Upper lobe of right lung (tissue), 1 donor: ENCODE data around the gene PLEKHG1. TPM values are rescaled to one million over a fixed set of nuclear protein-coding genes. Genes with fewer than 3 reads are reported as not detected.
A peak's percentile ranks its signal among the peaks of the same experiment; 100 is the strongest.

ENCODE experiments used
- ATAC-seq: fragments of 200-7000 bp; cut with Tn5 transposase; one replicate; pipeline ENCODE4 v1.9.1; 2020; ENCODE audit warnings: mild to moderate bottlenecking, moderate library complexity
- DNase-seq: peaks from one replicate; pipeline ENCODE4 v3.0.0-alpha.2; 2020
- H3K27ac ChIP-seq: fragments of 200-600 bp; one replicate; pipeline ENCODE4 v1.8.0; 2022
- H3K27me3 ChIP-seq: fragments of 200-600 bp; one replicate; pipeline ENCODE4 v1.8.0; 2022; ENCODE audit warnings: mild to moderate bottlenecking
- H3K36me3 ChIP-seq: fragments of 200-600 bp; one replicate; pipeline ENCODE4 v1.8.0; 2022
- H3K4me1 ChIP-seq: fragments of 200-600 bp; one replicate; pipeline ENCODE4 v1.8.0; 2022
- H3K4me3 ChIP-seq: fragments of 200-600 bp; one replicate; pipeline ENCODE4 v1.8.0; 2022; ENCODE audit warnings: mild to moderate bottlenecking
- H3K9me3 ChIP-seq: fragments of 200-600 bp; one replicate; pipeline ENCODE4 v1.8.0; 2022
- CTCF ChIP-seq: fragments of 200-600 bp; IDR thresholded peaks from one replicate; pipeline ENCODE4 v1.8.0; 2022; ENCODE audit warnings: antibody characterized with exemption
- intact Hi-C: fragments of 100-400 bp; cut with DNase I; formaldehyde crosslinking; loops from one replicate; pipeline ENCODE4 v1.11.0; 2022
- total RNA-seq: library from RNA; stranded (reverse); fragmentation: NEBNext Ultra II Directional; extraction: Animal tissue kit (Norgen Biotek cat#: 25700); gene quantifications from one replicate; pipeline ENCODE4 v1.2.1, GENCODE V29; 2021
- donor health status: DM: no; HTN: yes; CAD: no; lungs with severe emphysema.

PLEKHG1 gene
- total RNA-seq, 1 donor from 2014 or later = 34.6 TPM

DNA sequence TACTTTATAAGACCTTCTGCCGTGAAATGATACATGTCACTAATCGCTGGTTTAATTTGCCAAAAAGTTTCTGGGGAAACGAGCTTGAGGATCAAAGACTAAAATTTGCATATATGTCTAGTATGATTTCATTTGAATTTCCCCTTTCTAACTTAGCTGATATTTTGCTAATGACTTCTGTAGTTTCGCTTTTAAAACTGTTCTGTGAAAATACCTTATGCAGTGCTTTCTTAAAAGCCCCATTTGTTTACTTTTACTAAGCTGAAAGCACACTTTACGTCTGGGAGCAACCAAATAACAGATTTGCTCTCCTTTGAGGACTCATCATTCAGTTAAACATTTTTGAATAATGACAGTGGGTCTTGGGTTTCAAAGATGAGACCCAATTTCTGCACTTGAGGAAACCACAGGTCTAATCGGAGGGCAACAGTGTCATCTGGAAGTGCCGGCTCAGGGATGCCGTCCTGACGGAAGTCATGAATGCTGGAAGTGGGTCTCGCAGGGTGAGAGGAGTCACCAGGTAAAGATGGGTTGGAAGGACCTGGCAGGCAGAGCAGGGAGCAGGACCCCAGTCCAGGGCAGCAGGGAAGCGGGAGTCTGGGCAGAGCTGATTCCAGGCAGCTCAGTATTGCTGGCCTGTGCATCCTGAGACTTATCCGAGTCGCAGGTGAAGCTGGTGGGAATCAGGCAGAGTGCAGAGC is 33.2 kb downstream of the PLEKHG1 start:
- H3K27ac ChIP-seq = peak overlapping the region; percentile 4
- peak; percentile 45 for ATAC-seq

DNA sequence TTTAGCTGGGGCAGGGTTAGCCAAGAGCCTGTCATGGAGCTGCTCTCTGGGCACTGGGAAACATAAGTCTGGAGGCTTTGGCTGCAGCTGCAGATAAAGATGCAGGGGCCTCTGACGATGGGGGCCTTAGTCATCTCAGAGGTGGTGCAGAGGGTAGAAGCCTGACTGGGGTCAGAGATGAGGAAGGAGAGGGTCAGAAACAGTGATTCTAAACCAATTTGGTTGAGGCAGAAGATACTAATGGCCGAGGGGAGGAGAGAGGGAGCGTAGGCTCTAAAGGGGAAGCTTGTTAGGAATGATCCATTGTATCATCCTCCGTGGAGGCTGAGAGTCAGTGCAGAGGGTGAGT is 33.8 kb downstream of the PLEKHG1 start:
- DNase-seq (no peak), ATAC-seq (peak; percentile 13)
- intact Hi-C loops = no loop called here
- H3K4me1 ChIP-seq = peaks cover 23% of the 10 kb centered on the region
- TF ChIP-seq CTCF = no peak
- no peak overlapping the region for H3K4me3 ChIP-seq
- no peaks in the 10 kb centered on the region for H3K36me3 ChIP-seq
- H3K27ac ChIP-seq = peak overlapping the region; percentile 4
- no peaks in the 10 kb centered on the region for H3K9me3 ChIP-seq
- no peaks in the 10 kb centered on the region for H3K27me3 ChIP-seq

More for the DNA sequence above, 33.2 kb downstream of the PLEKHG1 start:
- Histone ChIP-seq H3K36me3 (no peaks in the 10 kb centered on the region), H3K4me1 (peaks cover 22% of the 10 kb centered on the region), H3K4me3 (peak overlapping the region; percentile 25), H3K9me3 (no peaks in the 10 kb centered on the region), H3K27me3 (no peaks in the 10 kb centered on the region)
- no peak for TF ChIP-seq CTCF
- DNase-seq = no peak
- intact Hi-C loops = no loop called here

- Histone ChIP-seq H3K9me3 (no peaks in the 10 kb centered on the region), H3K36me3 (no peaks in the 10 kb centered on the region), H3K4me3 (no peak overlapping the region), H3K27me3 (no peaks in the 10 kb centered on the region), H3K4me1 (peaks cover 25% of the 10 kb centered on the region), H3K27ac (no peak overlapping the region)
- no peak for TF ChIP-seq CTCF
- intact Hi-C loops = no loop called here
- DNase-seq (no peak), ATAC-seq (no peak)
These were observed 34.7 kb downstream of the PLEKHG1 start for GRCh38 chr6:150634176-150634963.

DNA sequence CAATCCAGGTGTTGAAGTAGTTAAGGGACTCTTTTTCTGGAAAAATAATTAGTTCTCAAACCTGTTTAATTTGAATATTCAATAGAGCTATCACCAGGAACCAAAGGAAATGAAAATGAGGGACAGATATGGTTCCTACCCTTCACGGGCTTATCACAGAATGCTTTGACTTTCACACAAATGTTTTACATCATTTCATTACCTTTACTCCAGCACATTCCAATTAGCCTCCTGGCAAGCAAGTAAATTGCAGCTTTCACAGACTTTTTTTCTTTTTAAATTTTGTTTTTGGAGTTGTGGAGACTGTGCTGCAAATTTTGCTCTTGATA is 35.2 kb downstream of the PLEKHG1 start:
- H3K4me3 ChIP-seq = no peak overlapping the region
- intact Hi-C loops = no loop called here
- H3K27me3 ChIP-seq = no peaks in the 10 kb centered on the region
- peaks cover 25% of the 10 kb centered on the region for H3K4me1 ChIP-seq
- ATAC-seq (no peak), DNase-seq (no peak)
- H3K27ac ChIP-seq = no peak overlapping the region
- H3K36me3 ChIP-seq = no peaks in the 10 kb centered on the region
- TF ChIP-seq CTCF = no peak
- no peaks in the 10 kb centered on the region for H3K9me3 ChIP-seq

DNA sequence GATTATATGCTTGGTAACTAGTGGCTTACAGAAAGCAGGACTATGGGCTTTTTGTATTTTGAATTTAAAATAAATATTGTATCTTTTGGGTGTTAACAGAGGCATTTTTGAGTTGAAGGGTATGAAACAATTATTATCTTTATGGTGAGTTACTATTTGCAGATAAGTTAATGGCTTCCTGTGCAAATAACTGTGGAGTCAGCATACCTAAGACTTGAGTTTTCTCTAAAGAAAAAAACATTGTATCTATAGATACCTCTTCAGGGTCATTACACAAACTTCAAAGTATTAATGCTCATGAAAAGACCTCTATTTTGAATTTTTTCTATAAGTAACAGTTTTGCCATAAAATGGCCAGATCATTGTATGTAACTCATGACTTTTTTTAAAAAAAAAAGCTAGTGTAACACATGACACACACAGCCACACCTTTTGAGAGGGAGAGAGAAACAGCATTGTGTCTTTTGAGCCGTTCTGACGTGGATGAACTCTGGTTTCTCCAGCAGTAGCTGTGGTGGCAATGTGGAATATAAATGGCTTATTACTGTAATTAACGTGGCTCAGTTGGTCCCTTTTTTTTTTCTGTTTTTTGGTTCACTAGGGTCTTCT is 36.3 kb downstream of the PLEKHG1 start:
- no peak for TF ChIP-seq CTCF
- DNase-seq (no peak), ATAC-seq (no peak)
- no peaks in the 10 kb centered on the region for H3K9me3 ChIP-seq
- H3K4me1 ChIP-seq = peaks cover 30% of the 10 kb centered on the region
- H3K27me3 ChIP-seq = no peaks in the 10 kb centered on the region
- H3K4me3 ChIP-seq = no peak overlapping the region
- H3K36me3 ChIP-seq = no peaks in the 10 kb centered on the region
- intact Hi-C loops = no loop called here
- H3K27ac ChIP-seq = no peak overlapping the region
